Nucleus accumbens (tissue), 56 donors: ENCODE data around the gene AMPD2.

Experiments used
- DNase-seq, 56 donors: peaks; one replicate each; lab custom pipeline; 2025; lab: John Stamatoyannopoulos, UW

Gene AMPD2

DNA sequence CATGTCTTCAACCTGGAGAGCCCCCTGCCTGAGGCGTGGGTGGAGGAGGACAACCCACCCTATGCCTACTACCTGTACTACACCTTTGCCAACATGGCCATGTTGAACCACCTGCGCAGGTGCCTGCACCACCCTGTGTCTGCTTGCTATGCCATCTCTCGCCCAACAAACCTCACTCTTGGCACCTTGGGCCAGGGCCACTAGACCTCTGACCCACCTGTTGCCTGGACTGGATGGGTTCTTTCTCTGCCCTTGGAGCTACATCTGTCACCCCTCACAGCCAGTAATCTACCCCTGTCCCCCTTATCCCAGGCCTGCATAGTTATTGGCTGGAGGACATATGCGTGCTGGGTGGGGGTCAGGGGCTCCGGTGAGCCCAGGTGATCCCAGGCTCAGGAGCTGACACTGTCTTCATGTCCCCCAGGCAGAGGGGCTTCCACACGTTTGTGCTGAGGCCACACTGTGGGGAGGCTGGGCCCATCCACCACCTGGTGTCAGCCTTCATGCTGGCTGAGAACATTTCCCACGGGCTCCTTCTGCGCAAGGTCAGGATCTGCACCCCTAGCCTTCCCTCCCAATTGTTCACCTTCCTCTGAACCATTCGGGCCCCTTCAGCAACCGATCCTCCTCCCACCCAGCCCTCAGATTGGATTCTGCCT, 9.9 kb downstream of the AMPD2 start:
- no peak for DNase-seq

DNA sequence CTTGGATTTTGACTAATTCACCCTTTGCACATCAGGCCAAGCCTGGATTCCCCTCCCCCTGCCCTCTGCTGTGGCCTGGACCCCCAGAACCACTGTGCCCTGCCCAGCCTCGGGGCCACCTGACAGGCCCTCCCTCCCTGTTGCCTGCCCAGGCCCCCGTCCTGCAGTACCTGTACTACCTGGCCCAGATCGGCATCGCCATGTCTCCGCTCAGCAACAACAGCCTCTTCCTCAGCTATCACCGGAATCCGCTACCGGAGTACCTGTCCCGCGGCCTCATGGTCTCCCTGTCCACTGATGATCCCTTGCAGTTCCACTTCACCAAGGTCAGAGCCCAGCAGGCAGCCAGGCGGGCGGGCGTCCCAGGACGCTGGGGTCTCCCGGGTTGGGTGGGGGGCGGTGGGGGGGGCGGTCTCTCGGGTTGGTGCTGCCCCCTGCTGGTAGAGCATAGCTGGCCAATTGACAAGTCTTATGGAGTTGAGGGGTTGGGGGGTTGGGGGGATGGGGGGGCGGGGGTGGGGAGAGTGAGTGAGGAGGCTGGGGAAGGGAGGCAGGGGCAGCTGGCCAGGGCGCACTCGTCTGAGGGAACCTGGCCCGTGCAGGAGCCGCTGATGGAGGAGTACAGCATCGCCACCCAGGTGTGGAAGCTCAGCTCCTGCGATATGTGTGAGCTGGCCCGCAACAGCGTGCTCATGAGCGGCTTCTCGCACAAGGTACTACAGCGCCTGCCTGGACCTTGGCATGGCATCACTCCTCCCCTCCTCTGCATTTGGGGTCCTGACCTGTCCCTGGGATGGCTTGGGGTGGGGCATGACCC, 10.7 kb downstream of the AMPD2 start:
- peak in 1 of 56 donors; percentile 12 for DNase-seq

DNA sequence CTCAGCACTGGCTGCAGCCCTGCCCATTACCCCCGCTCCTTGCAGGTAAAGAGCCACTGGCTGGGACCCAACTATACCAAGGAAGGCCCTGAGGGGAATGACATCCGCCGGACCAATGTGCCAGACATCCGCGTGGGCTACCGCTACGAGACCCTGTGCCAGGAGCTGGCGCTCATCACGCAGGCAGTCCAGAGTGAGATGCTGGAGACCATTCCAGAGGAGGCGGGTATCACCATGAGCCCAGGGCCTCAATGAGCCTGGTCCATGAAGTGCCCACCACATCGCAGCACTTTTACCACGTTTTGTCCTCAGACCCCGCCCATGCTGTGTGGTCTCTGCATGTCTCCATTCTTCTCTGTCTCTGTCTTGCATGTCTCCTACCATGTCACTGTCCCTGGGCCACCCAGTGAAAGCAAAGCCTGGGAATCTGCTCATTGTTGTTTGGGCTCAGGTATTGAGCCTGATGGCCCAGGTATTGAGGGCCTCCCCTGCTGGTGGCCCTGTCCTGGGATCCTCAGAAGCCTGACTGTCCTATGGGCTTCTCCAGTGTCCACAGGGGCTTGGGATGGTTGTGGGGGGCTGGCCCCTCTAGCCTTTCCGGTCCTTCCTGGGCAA, 11.4 kb downstream of the AMPD2 start:
- DNase-seq, result no peak

DNA sequence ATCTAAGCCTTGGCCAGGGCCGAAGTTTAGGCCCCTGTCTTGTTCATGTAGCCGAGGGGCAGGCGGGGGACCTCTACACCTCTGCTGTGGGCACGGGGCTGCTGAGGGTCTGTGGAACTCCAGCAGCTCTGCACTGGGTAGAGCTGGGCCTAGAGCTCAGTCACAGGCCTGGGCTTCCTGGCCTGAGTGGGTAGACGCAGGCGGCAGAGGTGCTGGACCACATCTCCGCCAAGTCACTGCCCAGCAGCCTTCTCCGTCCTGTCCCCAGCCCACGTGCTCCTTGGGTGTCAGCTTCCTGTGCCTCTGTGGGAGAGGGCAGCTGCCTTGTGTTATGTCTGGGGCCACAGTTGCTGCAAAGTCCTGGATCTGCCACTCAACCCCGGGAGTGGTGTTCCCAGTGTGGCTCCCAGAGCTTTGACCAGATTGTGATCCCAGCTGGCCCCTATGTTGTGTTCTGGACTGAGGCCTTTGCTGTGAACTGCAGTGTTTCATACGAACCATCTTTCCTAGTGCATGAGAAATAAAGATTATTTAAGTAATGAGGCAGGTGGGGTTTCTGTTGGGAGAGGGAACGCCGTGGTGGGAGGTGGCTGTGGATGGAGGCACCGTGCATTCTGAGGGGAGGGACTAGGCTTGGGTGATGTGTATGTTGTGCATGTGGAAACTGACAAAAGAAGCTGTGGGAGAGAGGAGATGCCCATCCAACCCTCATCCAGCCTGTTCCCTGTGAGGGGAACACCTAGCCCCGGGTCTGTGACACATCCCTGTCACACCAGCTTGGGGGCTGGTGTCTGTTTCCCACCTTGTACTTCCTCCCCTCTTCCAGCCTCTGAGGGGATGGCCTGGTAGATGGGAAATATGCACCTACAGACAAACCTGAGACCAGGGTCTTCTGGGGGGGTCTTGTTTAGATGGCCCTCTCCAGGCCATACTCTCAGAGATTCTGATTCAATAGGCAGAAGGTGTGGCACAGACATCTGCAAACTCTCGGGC, 12.2 kb downstream of the AMPD2 start:
- DNase-seq, result no peak

DNA sequence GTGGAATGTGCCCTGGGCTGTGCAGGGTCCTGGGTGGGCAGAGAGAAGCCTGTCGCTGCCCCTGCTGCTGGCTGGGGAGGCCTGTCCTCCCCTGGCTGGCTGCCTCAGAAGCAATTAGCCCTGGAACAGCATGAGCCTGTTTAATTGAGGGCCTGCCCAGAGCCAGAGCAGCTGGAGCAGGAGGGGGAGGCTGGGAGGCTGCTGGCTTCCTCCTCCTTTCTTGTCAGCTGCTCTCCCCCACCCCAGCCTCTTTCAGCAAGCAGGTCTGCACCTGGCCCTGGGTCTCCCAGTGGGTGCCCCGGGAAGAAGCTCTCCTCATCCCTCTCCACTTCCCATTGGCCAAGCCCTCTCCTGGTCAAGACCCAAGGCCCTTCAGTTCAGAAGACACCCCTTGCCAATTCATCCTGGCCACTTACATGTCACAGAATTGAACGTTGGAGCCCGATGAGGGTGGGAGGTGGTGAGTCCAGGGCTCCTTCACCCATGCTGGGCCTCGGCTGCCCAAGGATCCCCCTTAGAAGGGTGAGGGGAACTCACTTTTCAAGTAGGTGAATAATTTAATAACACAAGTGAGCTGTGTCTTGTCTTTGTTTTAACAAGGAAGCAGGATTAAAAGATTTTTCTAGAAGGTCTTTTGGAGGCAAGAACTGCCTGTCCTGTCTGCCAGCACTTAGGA, 13.2 kb downstream of the AMPD2 start:
- peak in 38 of 56 donors; percentile 23 to 77 (median 51) for DNase-seq

DNA sequence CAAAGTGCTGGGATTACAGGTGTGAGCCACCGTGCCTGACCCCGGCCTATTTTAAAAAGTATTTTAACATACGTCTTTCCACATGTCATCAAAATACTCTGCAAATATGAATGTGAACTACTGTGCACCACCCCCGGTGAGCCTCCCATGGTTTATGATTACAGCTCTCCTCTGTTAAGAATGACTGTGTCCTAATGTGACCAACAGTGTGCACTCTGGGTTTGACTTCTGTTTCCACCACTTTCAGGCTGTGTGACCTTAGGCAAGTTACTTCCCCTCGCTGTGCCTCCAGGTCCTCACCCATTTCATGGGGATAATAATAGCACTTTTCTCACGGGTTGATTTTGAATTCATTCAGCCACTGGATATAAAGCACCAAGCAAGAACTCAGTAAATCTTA, 14.7 kb downstream of the AMPD2 start:
- no peak for DNase-seq

DNA sequence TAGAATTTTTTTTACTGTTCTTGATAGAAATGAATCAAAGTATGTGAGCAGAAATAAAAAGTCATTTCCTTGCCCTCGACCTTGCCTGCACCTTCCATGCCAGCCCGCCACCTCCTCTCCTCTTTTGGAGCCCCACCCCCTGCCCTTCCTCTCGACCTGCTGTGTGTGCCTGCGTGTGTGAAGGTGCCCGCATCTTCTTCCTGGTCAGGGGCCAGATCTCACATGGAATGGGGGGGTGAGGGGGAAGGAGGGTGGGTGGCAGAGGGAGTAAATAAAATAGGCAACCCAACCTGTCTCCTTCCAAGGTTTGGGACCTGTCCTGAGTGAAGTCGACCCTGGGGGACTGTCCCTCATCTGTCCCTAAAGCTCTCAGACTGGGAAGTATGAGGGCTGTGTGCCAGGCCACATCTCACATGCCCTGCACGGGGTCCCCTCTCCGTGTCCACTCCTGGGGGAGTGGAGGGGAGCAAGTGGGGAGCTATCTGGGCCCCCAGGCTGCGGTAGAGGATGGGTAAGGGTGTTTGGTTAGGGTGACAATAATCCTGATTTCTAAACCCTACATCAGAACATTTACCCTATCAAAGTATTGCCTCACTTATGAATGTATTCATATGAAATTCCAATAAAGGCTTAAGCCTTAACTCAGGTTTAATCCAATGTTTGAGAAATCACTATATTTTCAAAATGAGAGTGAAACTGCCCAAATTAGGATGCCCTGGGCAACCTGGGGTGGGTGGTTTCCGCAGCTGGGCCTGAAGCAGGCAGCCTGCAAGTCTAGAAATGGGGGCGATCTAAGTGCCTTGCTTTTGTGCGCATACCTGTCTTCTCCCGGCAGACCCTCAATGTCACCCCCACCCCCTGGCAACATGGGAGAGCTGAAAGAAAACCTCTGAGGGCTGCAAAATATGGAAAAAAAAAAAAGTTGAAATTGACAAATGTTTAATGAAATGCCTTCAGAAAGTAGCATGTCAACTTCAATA, 15.4 kb downstream of the AMPD2 start:
- no peak for DNase-seq

DNA sequence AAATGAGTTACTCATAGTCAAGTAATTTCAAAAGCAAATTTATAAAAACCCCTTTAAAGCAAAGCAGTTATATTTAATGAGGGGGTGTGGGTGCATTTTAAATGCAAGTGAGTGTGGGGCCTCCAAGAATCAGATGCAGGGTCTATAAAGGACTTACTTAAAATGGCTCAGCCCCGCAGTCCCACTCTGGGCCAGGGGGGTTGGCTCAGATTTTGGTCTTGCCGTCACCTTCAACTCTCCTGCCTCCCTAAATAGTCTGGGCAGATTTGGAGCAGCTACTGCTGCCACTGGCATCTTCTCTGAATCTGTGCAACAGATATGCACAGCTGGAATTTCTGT, 16.2 kb downstream of the AMPD2 start:
- no peak for DNase-seq

DNA sequence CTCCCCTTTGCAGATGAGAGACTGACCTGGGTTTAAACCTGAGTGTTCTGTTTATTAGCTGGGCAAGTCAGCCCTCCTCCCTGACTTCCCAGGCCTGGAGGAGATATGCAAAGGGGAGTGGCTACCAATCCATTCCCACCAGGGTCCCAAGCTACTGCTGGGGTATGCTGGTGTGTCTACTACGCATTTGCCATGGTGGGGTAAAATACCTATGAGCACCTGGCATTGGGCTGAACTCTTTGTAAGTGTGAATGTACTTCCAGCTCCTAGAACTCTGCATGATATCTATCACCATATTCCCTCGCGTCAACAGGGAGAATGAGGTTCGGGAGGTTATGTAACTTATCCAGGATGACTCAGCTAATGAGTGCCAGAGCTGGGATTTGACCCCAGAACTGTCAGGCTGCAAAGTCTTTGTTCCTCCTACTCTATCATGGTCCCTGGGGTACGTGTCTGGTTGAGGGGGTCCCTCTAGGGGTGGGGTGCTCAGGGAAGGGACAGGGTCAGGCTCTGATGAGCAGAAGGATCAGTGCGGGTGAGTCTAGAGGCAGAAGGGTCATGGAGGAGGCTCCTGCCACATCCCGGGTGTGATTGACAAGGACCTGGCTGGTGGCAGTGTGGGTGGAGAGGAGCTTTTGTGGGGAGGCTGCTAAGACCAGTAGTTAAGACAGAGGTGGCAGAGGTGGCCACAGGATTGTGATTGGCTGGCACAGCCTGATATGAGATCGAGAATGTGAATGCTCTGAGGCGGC, 16.7 kb downstream of the AMPD2 start:
- DNase-seq, result peak in 7 of 56 donors; percentile 27 to 56 (median 39)

DNA sequence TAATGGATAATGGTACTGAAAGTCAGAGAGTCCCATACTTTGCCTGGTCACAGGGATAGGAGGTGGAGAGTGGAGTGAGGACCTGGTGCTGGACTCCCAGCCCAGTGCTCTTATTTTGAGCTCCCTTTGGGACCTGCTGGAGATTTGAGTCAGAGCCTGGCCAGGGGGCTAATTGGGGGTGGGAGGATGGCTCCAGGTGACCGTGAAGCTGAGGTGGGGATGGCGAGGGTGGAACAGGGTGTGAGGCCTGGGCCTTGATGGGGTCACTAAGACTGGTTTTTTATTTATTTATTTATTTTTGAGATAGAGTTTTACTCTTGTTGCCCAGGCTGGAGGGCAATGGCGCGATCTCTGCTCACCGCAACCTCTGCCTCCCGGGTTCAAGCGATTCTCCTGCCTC, 17.8 kb downstream of the AMPD2 start:
- DNase-seq, result no peak

DNA sequence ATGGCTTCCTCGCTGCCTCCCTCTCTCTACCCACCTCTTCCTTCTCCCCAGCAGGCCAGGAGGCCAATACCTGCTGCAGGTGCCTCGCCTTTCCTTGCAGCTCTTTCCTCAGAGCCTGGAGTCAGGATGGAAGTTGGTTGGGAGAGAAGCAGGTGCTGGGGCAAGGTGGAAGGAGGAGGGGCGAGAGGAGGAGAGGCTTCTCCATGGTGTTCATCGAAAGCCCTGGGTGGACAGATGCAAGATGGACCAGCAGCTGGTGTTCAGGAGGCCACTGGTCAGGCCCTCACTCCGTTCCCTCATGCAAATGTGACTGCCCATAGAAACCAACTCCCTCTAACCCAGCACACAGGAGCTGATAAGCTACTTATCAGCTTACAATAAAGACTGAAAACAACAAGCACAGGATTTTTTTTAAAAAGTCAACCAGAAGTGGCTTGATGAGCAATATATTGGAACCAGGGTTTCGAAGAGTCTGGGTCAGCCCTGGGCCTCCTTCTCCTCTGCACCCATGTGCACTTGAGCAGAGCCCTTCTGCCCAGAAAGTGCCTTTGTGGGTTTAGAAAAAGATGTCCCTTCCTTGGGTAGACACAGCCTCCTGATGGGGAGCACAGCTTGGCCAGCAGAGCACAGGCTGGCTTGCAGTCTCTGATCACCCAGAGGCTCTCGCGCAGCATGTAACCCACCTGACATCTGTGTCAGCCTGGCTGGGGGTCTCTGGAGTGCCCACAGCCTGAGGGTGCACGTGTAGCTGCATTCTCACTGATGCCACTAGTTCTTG, 19.6 kb downstream of the AMPD2 start:
- no peak for DNase-seq

DNA sequence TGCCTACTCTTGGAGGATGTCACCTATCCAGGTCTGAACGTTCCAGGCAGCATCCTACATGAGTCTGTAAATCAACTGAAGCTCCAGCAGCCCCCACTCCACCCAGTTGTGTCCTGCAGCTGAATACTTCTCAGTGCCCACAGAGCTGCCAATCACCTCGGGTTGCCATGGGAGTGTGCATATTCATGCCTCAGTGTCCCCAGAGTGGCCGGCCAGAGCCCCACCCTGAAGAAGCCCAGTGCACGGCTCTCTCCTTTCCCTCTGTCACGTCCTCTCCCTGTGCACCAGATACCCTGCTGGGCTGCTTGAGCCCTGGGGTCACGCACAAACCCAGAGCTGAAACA, 20.2 kb downstream of the AMPD2 start:
- DNase-seq, result no peak

DNA sequence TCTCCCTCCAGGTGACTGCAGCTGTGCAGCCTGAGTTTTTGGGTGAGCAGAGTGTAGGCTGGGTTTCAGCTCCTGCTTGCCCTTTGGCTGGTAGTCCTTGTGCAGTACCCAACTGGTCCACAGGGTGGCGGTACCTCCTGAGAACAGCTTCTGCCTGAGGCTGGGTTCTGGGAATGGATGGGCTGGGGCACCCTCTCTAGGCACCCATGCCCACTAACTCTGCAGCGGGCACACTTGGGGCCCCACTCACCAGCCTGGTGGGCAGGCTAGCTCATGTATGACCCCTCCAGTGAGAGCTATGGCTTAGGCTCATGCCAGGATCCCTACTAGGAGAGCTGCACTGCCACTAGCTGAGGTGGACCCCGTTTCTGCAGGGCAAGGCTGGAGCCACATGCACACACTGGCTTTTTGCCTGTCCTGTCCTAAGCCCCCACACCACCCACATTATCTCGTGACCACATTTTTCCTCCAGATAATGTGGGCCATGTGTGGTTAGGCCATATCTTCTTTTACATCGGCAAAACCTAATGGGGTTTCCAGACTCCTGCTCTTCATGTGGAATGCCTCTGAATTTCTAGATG, 20.7 kb downstream of the AMPD2 start:
- peak in 48 of 56 donors; percentile 28 to 93 (median 67) for DNase-seq

DNA sequence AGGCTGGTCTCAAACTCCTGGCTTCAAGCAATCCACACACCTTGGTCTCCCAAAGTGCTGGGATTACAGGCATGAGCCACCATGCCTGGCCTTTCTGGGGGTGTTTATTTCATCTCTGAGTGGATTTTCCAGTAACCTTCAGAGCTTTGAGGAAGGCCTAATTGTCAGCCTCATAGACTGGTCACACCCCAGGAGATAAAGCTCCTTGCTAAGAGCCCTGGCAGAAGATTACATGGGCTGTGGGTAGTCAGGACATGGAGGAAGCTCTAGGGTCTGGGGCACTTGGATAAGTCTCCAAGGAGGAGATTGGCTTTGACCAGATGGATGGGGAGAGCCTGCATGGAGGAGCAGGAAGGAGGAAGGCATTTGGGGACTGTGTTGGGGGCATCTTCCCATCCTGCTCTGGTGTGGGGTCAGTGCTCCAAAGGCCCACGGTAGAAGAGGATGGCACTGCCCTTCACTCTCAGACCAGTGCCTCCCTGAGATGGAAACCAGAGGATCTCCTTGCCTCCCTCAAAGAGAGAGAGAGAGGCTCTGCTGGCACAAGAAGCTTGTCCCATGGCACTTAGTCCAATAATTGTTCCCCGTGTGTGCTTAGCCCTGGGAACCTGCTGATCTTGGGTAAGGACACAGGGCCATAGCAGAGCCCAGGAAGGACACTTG, 21.6 kb downstream of the AMPD2 start:
- DNase-seq, result no peak

DNA sequence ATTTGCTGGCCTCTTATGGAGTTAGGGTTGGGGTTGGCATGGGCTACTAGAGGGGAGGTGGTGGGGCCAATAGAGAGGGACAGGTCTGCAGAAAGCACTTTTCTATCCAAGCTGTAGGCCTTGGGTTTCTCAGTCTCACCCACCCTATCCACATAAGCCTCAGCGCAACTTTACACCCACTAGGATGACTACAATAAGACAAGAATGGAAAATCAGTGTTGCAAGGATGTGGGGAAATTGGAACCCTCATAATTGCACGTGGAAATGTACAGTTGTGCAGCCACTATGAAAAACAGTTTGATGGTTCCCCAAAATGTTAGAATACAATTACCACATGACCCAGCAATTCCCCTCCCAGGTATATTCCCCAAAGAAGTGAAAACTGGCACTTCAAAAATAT, 22.2 kb downstream of the AMPD2 start:
- DNase-seq, result no peak

DNA sequence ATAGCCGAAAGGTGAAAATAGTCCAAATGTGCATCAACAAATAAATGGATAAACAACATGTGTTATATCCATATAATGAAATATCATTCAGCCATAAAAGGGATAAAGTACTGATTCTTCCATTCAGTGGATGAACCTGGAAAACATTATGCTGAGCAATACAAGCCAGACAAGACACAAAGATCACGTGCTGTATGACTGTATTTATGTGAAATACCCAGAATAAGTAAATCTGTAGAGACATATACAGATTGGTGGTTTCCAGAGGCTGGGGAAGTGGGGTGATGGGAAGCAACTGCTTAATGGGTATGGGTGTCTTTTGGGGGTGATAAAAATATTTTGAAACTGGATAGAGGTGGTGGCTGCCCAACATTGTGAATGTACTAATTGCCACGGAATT, 23.0 kb downstream of the AMPD2 start:
- DNase-seq, result no peak
